H1 (cell line): ENCODE data around the gene HOXB13. TPM values are rescaled to one million over a fixed set of nuclear protein-coding genes. Genes with fewer than 3 reads are reported as not detected.

Experiments used
- CTCF ChIA-PET: fragments of 300-600 bp; sonication (Branson Sonifier 250); formaldehyde crosslinking; loops from one replicate; lab custom pipeline; 2021; ENCODE audit not compliant: partially characterized antibody; lab: Charles Lee
- POLR2A ChIA-PET: fragments of 300-600 bp; sonication (Branson Sonifier 250); formaldehyde crosslinking; loops from one replicate; lab custom pipeline; 2021; ENCODE audit warnings: inconsistent platforms; ENCODE audit not compliant: partially characterized antibody; lab: Charles Lee
- DNase-seq, 2 experiments: peaks; one replicate each; pipeline versions ENCODE4 v3.0.0 to v3.0.0-alpha.2; 2010 to 2022; ENCODE audit warnings: low spot score in 2 of 2, low read depth in 1 of 2, mixed read lengths in 1 of 2
- FAIRE-seq: peaks from 2 replicates; lab custom pipeline; 2011; peaks lifted over from hg19 to GRCh38; lab: Jason Lieb, UNC
- H2AFZ ChIP-seq: 2 replicates; pipeline ENCODE4 v1.8.1; 2012; ENCODE audit warnings: low read length, inconsistent platforms
- H2AK5ac ChIP-seq: 2 replicates; pipeline ENCODE4 v1.6.1; 2013; ENCODE audit warnings: low read depth, low read length
- H2BK120ac ChIP-seq: replicated peaks from 2 replicates; pipeline ENCODE3; 2013; ENCODE audit warnings: low read depth, low read length, inconsistent platforms
- H2BK12ac ChIP-seq: 2 replicates; pipeline ENCODE4 v1.6.1; 2013; ENCODE audit warnings: low read depth, low read length
- H2BK15ac ChIP-seq: 2 replicates; pipeline ENCODE4 v1.6.1; 2013; ENCODE audit warnings: low read length
- H2BK20ac ChIP-seq: 2 replicates; pipeline ENCODE4 v1.6.1; 2013; ENCODE audit warnings: low read length
- H2BK5ac ChIP-seq: 2 replicates; pipeline ENCODE4 v1.6.1; 2013; ENCODE audit warnings: low read depth, low read length
- H3K14ac ChIP-seq: 2 replicates; pipeline ENCODE4 v1.6.1; 2013; ENCODE audit warnings: inconsistent platforms; ENCODE audit not compliant: insufficient read length
- H3K18ac ChIP-seq: 2 replicates; pipeline ENCODE4 v1.6.1; 2013; ENCODE audit warnings: low read length; ENCODE audit errors: extremely low read depth
- H3K23ac ChIP-seq: 2 replicates; pipeline ENCODE4 v1.6.1; 2013; ENCODE audit warnings: inconsistent platforms; ENCODE audit not compliant: insufficient read length
- H3K23me2 ChIP-seq: 2 replicates; pipeline ENCODE4 v1.6.1; 2013; ENCODE audit warnings: low read depth, low read length
- H3K27ac ChIP-seq: 2 replicates; pipeline ENCODE4 v1.6.1; 2011; ENCODE audit warnings: low read depth, low read length, inconsistent platforms
- H3K27me3 ChIP-seq, 4 experiments: replicated peaks in 1 of 4; 1 replicate in 1 of 4; 2 replicates in 3 of 4; pipeline versions ENCODE4 v1.6.1 to v1.8.1; 2011 to 2013; ENCODE audit warnings: low read length in 3 of 4, mild to moderate bottlenecking in 3 of 4, inconsistent platforms in 2 of 4, mixed read lengths in 2 of 4, moderate library complexity in 1 of 4; ENCODE audit not compliant: control insufficient read depth in 3 of 4, insufficient read depth in 3 of 4; ENCODE audit errors: extremely low read depth in 1 of 4
- H3K36me3 ChIP-seq, 4 experiments: 2 replicates each; pipeline versions ENCODE4 v1.6.1 to v1.8.1; 2011 to 2013; ENCODE audit warnings: mild to moderate bottlenecking in 4 of 4, low read length in 3 of 4, moderate library complexity in 2 of 4, control low read depth in 1 of 4, inconsistent platforms in 1 of 4; ENCODE audit not compliant: insufficient read depth in 4 of 4, control insufficient read depth in 2 of 4
- H3K4ac ChIP-seq: replicated peaks from 2 replicates; pipeline ENCODE3; 2013; ENCODE audit warnings: low read length, low read depth, mixed read lengths, inconsistent platforms; ENCODE audit not compliant: insufficient read length
- H3K4me1 ChIP-seq, 4 experiments: replicated peaks in 1 of 4; 1 replicate in 1 of 4; 2 replicates in 3 of 4; pipeline versions ENCODE4 v1.6.1 to v1.8.1; 2011 to 2013; ENCODE audit warnings: low read length in 3 of 4, inconsistent platforms in 2 of 4, mixed read lengths in 1 of 4; ENCODE audit not compliant: insufficient read depth in 4 of 4, control insufficient read depth in 3 of 4
- H3K4me2 ChIP-seq, 2 experiments: 2 replicates each; pipeline versions ENCODE4 v1.6.1 to v1.8.1; 2011 to 2013; ENCODE audit warnings: low read depth in 2 of 2, low read length in 2 of 2, control low read depth in 1 of 2, inconsistent platforms in 1 of 2, mild to moderate bottlenecking in 1 of 2; ENCODE audit not compliant: insufficient read depth in 1 of 2
- H3K4me3 ChIP-seq, 4 experiments: fragments of 200-600, 300-600 bp in 1 of 4; sonication (generic), shearing (Covaris generic), sonication (Bioruptor Twin) in 1 of 4; 2 replicates each; pipeline versions ENCODE4 v1.5.1 to v1.8.1; 2011 to 2016; ENCODE audit warnings: low read length in 4 of 4, low read depth in 3 of 4, control low read depth in 2 of 4, inconsistent platforms in 2 of 4, mild to moderate bottlenecking in 2 of 4, mixed read lengths in 1 of 4, moderate library complexity in 1 of 4; ENCODE audit not compliant: insufficient read depth in 2 of 4; ENCODE audit errors: extremely low read depth in 1 of 4
- H3K56ac ChIP-seq: replicated peaks from 2 replicates; pipeline ENCODE3; 2013; ENCODE audit warnings: low read depth, mild to moderate bottlenecking, mixed read lengths, low read length, inconsistent platforms; ENCODE audit not compliant: insufficient read length
- H3K79me1 ChIP-seq: 2 replicates; pipeline ENCODE4 v1.6.1; 2013; ENCODE audit warnings: low read depth, low read length, control low read depth
- H3K79me2 ChIP-seq, 2 experiments: 2 replicates each; pipeline versions ENCODE4 v1.6.1 to v1.8.1; 2012 to 2013; ENCODE audit warnings: low read length in 2 of 2, mild to moderate bottlenecking in 2 of 2, inconsistent platforms in 1 of 2; ENCODE audit not compliant: insufficient read depth in 2 of 2, control insufficient read depth in 1 of 2
- H3K9ac ChIP-seq, 4 experiments: replicated peaks in 1 of 4; 1 replicate in 1 of 4; 2 replicates in 3 of 4; pipeline versions ENCODE4 v1.6.1 to v1.8.1; 2011 to 2013; ENCODE audit warnings: low read depth in 3 of 4, low read length in 3 of 4, control low read depth in 2 of 4, mild to moderate bottlenecking in 2 of 4, moderate library complexity in 2 of 4, inconsistent platforms in 1 of 4; ENCODE audit errors: extremely low read depth in 1 of 4
- H3K9me3 ChIP-seq, 2 experiments: 2 replicates each; pipeline versions ENCODE4 v1.6.1 to v1.8.1; 2012 to 2013; ENCODE audit warnings: mild to moderate bottlenecking in 2 of 2, moderate library complexity in 2 of 2, control low read depth in 1 of 2, inconsistent platforms in 1 of 2, low read depth in 1 of 2, low read length in 1 of 2, mixed read lengths in 1 of 2; ENCODE audit not compliant: insufficient read depth in 2 of 2
- H4K20me1 ChIP-seq, 2 experiments: replicated peaks in 1 of 2; 2 replicates each; pipeline versions ENCODE3 to v1.8.1; 2011 to 2013; ENCODE audit warnings: inconsistent platforms in 2 of 2, low read length in 2 of 2, mild to moderate bottlenecking in 1 of 2; ENCODE audit not compliant: insufficient read depth in 2 of 2, control insufficient read depth in 1 of 2
- H4K5ac ChIP-seq: 2 replicates; pipeline ENCODE4 v1.6.1; 2013; ENCODE audit warnings: low read length, low read depth, mixed read lengths, inconsistent platforms; ENCODE audit not compliant: insufficient read length
- H4K8ac ChIP-seq: 2 replicates; pipeline ENCODE4 v1.8.0; 2013; ENCODE audit warnings: mild to moderate bottlenecking, moderate library complexity, low read length, inconsistent platforms; ENCODE audit not compliant: insufficient read depth; ENCODE audit errors: extremely low read depth
- H4K91ac ChIP-seq: replicated peaks from 2 replicates; pipeline ENCODE3; 2013; ENCODE audit warnings: low read length, mixed read lengths, inconsistent platforms; ENCODE audit not compliant: insufficient read length
- BRCA1 ChIP-seq: IDR thresholded peaks from 2 replicates; pipeline ENCODE4 v1.6.1; 2012; ENCODE audit warnings: low read depth, low read length, improper control_type of control experiment
- CBX8 ChIP-seq: fragments of 300-800, 300-1000 bp; sonication (generic); IDR thresholded peaks from 2 replicates; pipeline ENCODE4 v1.7.1; 2016; ENCODE audit warnings: low read depth, low read length, borderline replicate concordance
- CEBPB ChIP-seq: IDR thresholded peaks from 2 replicates; pipeline ENCODE4 v1.6.1; 2012; ENCODE audit warnings: low read depth, low read length
- EGR1 ChIP-seq: IDR thresholded peaks from 2 replicates; pipeline ENCODE4 v1.6.1; 2011; ENCODE audit warnings: low read depth, low read length, borderline replicate concordance
- EZH2 ChIP-seq: fragments of 200-600 bp; sonication (generic); IDR thresholded peaks from 2 replicates; pipeline ENCODE4 v1.7.1; 2012; ENCODE audit warnings: low read depth, mild to moderate bottlenecking, moderate library complexity, low read length, inconsistent platforms; ENCODE audit not compliant: severe bottlenecking
- GABPA ChIP-seq: IDR thresholded peaks from 2 replicates; pipeline ENCODE4 v1.6.1; 2011; ENCODE audit warnings: mild to moderate bottlenecking, low read length, moderate library complexity, borderline replicate concordance; ENCODE audit not compliant: insufficient read depth
- GTF2F1 ChIP-seq: IDR thresholded peaks from 2 replicates; pipeline ENCODE4 v1.6.1; 2012; ENCODE audit warnings: low read depth, low read length, improper control_type of control experiment, borderline replicate concordance
- POLR2AphosphoS5 ChIP-seq: IDR thresholded peaks from 2 replicates; pipeline ENCODE4 v1.6.1; 2011; ENCODE audit warnings: low read depth, low read length
- RNF2 ChIP-seq: fragments of 200-900, 300-1000 bp; sonication (generic); IDR thresholded peaks from 2 replicates; pipeline ENCODE4 v1.7.1; 2016; ENCODE audit warnings: borderline replicate concordance, low read depth, mild to moderate bottlenecking, antibody characterized with exemption, low read length; ENCODE audit not compliant: poor library complexity, severe bottlenecking; ENCODE audit errors: missing control alignments
- SIX5 ChIP-seq: IDR thresholded peaks from 2 replicates; pipeline ENCODE4 v1.6.1; 2011; ENCODE audit warnings: mild to moderate bottlenecking, low read depth, low read length
- TAF1 ChIP-seq: IDR thresholded peaks from 2 replicates; pipeline ENCODE4 v1.6.1; 2011; ENCODE audit warnings: mild to moderate bottlenecking, low read depth, low read length
- WGBS, 2 experiments: shearing (Covaris generic) in 1 of 2; methylation state at CpG; one replicate each; pipeline versions ENCODE4 v1.1.6 to v1.1.7; 2013 to 2015; ENCODE audit warnings: low lambda C conversion rate in 2 of 2, mixed read lengths in 2 of 2, inconsistent platforms in 1 of 2, low coverage in 1 of 2, missing lambda C conversion rate in 1 of 2; ENCODE audit not compliant: insufficient replicate concordance in 2 of 2, insufficient coverage in 1 of 2, insufficient read length in 1 of 2; ENCODE audit errors: extremely low coverage in 1 of 2, missing lambda C conversion rate in 1 of 2; 5-methylcytosine and 5-hydroxymethylcytosine counted together
- polyA plus RNA-seq, 7 experiments: library from polyadenylated mRNA; depleted of rRNA in 3 of 7; stranded (reverse) in 5 of 7; unstranded in 2 of 7; fragments of >200 nt in 5 of 7; fragments of 200-250 nt in 2 of 7; gene quantifications; 1 replicate in 5 of 7; 2 replicates in 1 of 7; 4 replicates in 1 of 7; pipeline versions ENCODE4 v1.2.1 to v1.2.3, GENCODE V29; 2011 to 2013; ENCODE audit warnings: missing spikeins in 2 of 7, mixed read lengths in 2 of 7
- total RNA-seq: library from RNA; stranded (reverse); fragmentation: NEBNext Ultra II Directional; extraction: Animal tissue kit (Norgen Biotek cat#: 25700); gene quantifications from 2 replicates; pipeline ENCODE4 v1.2.1, GENCODE V29; 2021

The HOXB13 gene
- total and polyA plus RNA-seq, 2 of the 8 experiments (the other 6 are each of a cell fraction or from before 2014, with no cell fraction given): not detected

DNA sequence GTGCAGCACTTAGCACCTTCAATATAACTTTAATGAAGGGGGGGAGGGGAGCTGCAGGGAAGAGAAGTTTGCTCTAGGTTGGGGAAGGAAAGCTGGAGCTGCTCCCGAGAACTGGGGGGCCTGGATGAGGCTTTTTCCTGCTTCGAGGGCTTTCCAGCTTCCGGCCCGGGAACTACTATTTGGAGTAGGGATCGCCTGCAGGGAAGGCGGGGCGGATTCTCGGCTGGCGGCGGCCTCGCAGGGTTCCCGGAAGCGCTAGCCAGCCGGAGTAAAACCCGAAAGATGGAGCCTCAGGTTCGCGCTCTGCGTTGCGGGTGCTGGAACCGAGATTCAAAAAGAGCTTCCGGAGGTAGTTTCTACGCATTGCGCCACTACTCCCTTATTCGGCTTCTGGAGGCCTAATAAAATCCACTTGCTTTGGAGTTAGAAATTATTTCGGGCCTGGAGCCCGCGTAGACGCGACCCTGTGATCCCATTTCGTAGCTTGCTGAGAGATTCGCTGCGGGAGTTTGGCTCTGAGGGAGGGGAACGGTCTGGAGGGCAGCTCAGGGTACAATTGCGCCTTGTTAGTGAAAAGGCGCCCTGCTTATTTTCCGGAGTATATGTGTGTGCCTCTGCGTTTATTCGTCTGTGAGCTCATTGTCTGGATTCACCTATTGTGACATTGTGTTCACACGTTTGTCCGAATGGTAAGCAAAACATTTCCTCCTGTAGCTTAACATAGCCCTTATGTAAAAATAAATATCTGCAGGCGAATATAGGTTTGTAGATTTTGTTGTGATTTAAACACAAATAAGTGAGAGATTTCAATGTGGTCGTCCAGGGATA, 4.9 kb downstream of the HOXB13 start:
- no peak overlapping the region for H4K8ac ChIP-seq
- no peak for FAIRE-seq
- H2AK5ac ChIP-seq: peak overlapping the region; percentile 34; the same call in 1 of the 2 replicates
- H2BK5ac ChIP-seq: no peak overlapping the region
- H3K18ac ChIP-seq: peak overlapping the region; percentile 32; the same call in 1 of the 2 replicates
- no peak overlapping the region for H3K27ac ChIP-seq
- no peak overlapping the region for H3K4ac ChIP-seq
- peaks cover 3% of the 10 kb centered on the region; the same call in 1 of the 2 replicates for H3K23me2 ChIP-seq
- 3% methylated on average over 42 of the region's 42 CpGs; no CpG with 5 or more reads in 1 of the 2 experiments for WGBS, 2 experiments
- H2BK12ac ChIP-seq: peak overlapping the region; percentile 27; the same call in 1 of the 2 replicates
- H3K4me2 ChIP-seq: peak overlapping the region; percentile 54 to 56
- H3K27me3 ChIP-seq: peaks cover 99 to 100% (median 99%) of the 10 kb centered on the region in 4 experiments
- no peaks in the 10 kb centered on the region for H3K79me2 ChIP-seq
- no peak overlapping the region for H3K9ac ChIP-seq
- peaks cover 24 to 43% of the 10 kb centered on the region in 2 experiments for H4K20me1 ChIP-seq
- no peak overlapping the region for H3K23ac ChIP-seq
- DNase-seq: peak in 1 of 2 experiments; percentile 76
- peaks cover 0 to 2% (median 0%) of the 10 kb centered on the region in 4 experiments; a peak in 1 of 8 replicates for H3K36me3 ChIP-seq
- H3K14ac ChIP-seq: no peak overlapping the region
- ChIA-PET POLR2A (interaction anchor here (0.6 to 1.8 kb wide), 5 partner anchors 11 to 67 kb away, joined by 3 to 6 read pairs (median 3); no protein-coding TSS in a partner anchor), CTCF (interaction anchor here (0.6 to 13.5 kb wide), 48 partner anchors 9 to 311 kb away, joined by 3 to 147 read pairs (median 6); partner anchors contain the start of gene ATP5MC1)
- H2AFZ ChIP-seq: no peak overlapping the region
- peak overlapping the region; percentile 72; the same call in 1 of the 2 replicates for H2BK20ac ChIP-seq
- peaks cover 11 to 37% (median 21%) of the 10 kb centered on the region in 4 experiments; a peak in 6 of 7 replicates for H3K4me1 ChIP-seq
- no peak overlapping the region for H3K56ac ChIP-seq
- H2BK15ac ChIP-seq: no peak overlapping the region
- H2BK120ac ChIP-seq: no peak overlapping the region
- no peak overlapping the region for H4K91ac ChIP-seq
- peak overlapping the region in 3 of 4 experiments; percentile 5 to 50 (median 26); a peak in 4 of 8 replicates for H3K4me3 ChIP-seq
- H3K79me1 ChIP-seq: no peaks in the 10 kb centered on the region; the same call in 1 of the 2 replicates
- H4K5ac ChIP-seq: no peak overlapping the region
- H3K9me3 ChIP-seq: no peaks in the 10 kb centered on the region
- no peak for TF ChIP-seq GTF2F1
- peak; percentile 75 for TF ChIP-seq RNF2
- peak; percentile 41 for TF ChIP-seq EGR1
- no peak for TF ChIP-seq CEBPB
- no peak for TF ChIP-seq BRCA1
- peak; percentile 61 for TF ChIP-seq EZH2
- TF ChIP-seq CBX8: peak; percentile 57; the same call in 1 of the 2 replicates
- no peak for TF ChIP-seq POLR2AphosphoS5
- TF ChIP-seq TAF1: no peak
- no peak for TF ChIP-seq SIX5
- TF ChIP-seq GABPA: 0 out of 2 replicates have a peak, but pooled peaks have one; percentile 18
